Trophoblast cell (in vitro differentiated cells and primary cell): ENCODE measurements around the gene ABL1.

Experiments
- DNase-seq, 2 donors: peaks; one replicate each; pipeline ENCODE4 v3.0.0-alpha.2; 2016
- H2AFZ ChIP-seq: 2 replicates; pipeline ENCODE4 v1.6.1; 2013; ENCODE audit warnings: low read length, moderate library complexity, mild to moderate bottlenecking; ENCODE audit not compliant: insufficient read depth, poor library complexity
- H2AK5ac ChIP-seq: 2 replicates; pipeline ENCODE4 v1.6.1; 2013; ENCODE audit warnings: mild to moderate bottlenecking, low read length
- H2BK120ac ChIP-seq: 2 replicates; pipeline ENCODE4 v1.6.1; 2013; ENCODE audit warnings: low read length, mild to moderate bottlenecking, moderate library complexity; ENCODE audit not compliant: insufficient read depth, poor library complexity
- H2BK12ac ChIP-seq: 2 replicates; pipeline ENCODE4 v1.6.1; 2013; ENCODE audit warnings: mild to moderate bottlenecking, low read length, moderate library complexity
- H2BK5ac ChIP-seq: 2 replicates; pipeline ENCODE4 v1.6.1; 2013; ENCODE audit warnings: low read length, low read depth, moderate library complexity, mild to moderate bottlenecking; ENCODE audit not compliant: poor library complexity
- H3K14ac ChIP-seq: 2 replicates; pipeline ENCODE4 v1.6.1; 2013; ENCODE audit warnings: mild to moderate bottlenecking, low read length
- H3K18ac ChIP-seq: 2 replicates; pipeline ENCODE4 v1.6.1; 2013; ENCODE audit warnings: mild to moderate bottlenecking, low read length
- H3K23ac ChIP-seq: 2 replicates; pipeline ENCODE4 v1.6.1; 2013; ENCODE audit warnings: low read length
- H3K27ac ChIP-seq: 2 replicates; pipeline ENCODE4 v1.5.1; 2013; ENCODE audit warnings: low read depth, mild to moderate bottlenecking, inconsistent platforms, low read length, moderate library complexity
- H3K27me3 ChIP-seq: 2 replicates; pipeline ENCODE4 v1.6.1; 2013; ENCODE audit warnings: inconsistent platforms, mild to moderate bottlenecking, low read length, moderate library complexity; ENCODE audit not compliant: insufficient read depth
- H3K36me3 ChIP-seq, 2 experiments: 1 replicate in 1 of 2; 2 replicates in 1 of 2; pipeline ENCODE4 v1.6.1; 2013; ENCODE audit warnings: low read length in 2 of 2, mild to moderate bottlenecking in 2 of 2, moderate library complexity in 1 of 2; ENCODE audit not compliant: insufficient read depth in 2 of 2, control insufficient read depth in 1 of 2
- H3K4ac ChIP-seq: 2 replicates; pipeline ENCODE4 v1.6.1; 2013; ENCODE audit warnings: low read depth, mild to moderate bottlenecking, low read length, moderate library complexity
- H3K4me1 ChIP-seq, 2 experiments: 1 replicate in 1 of 2; 2 replicates in 1 of 2; pipeline ENCODE4 v1.6.1; 2013; ENCODE audit warnings: low read length in 2 of 2, mild to moderate bottlenecking in 2 of 2, moderate library complexity in 1 of 2; ENCODE audit not compliant: insufficient read depth in 2 of 2, control insufficient read depth in 1 of 2
- H3K4me2 ChIP-seq: 2 replicates; pipeline ENCODE4 v1.6.1; 2013; ENCODE audit warnings: inconsistent platforms, mild to moderate bottlenecking, low read length, moderate library complexity
- H3K4me3 ChIP-seq: 2 replicates; pipeline ENCODE4 v1.5.1; 2013; ENCODE audit warnings: mild to moderate bottlenecking, low read depth, low read length, inconsistent platforms
- H3K79me1 ChIP-seq: one replicate; pipeline ENCODE4 v1.6.1; 2013; ENCODE audit warnings: low read length
- H3K79me2 ChIP-seq: 2 replicates; pipeline ENCODE4 v1.6.1; 2013; ENCODE audit warnings: low read length, mild to moderate bottlenecking; ENCODE audit not compliant: control insufficient read depth, insufficient read depth, poor library complexity
- H3K9ac ChIP-seq: 2 replicates; pipeline ENCODE4 v1.6.1; 2013; ENCODE audit warnings: mild to moderate bottlenecking, low read length
- H3K9me3 ChIP-seq: 2 replicates; pipeline ENCODE4 v1.6.1; 2013; ENCODE audit warnings: low read depth, mild to moderate bottlenecking, control low read depth, inconsistent platforms, low read length; ENCODE audit not compliant: insufficient read depth
- H4K12ac ChIP-seq: 2 replicates; pipeline ENCODE4 v1.6.1; 2013; ENCODE audit warnings: low read depth, mild to moderate bottlenecking, low read length, moderate library complexity
- H4K8ac ChIP-seq: 2 replicates; pipeline ENCODE4 v1.6.1; 2013; ENCODE audit warnings: low read depth, mild to moderate bottlenecking, low read length, moderate library complexity
- H4K91ac ChIP-seq: one replicate; pipeline ENCODE4 v1.6.1; 2013; ENCODE audit warnings: low read depth, mild to moderate bottlenecking, low read length, moderate library complexity
- WGBS: extraction: QIAGEN DNeasy Blood & Tissue Kit; methylation state at CpG from one replicate; pipeline ENCODE4 v1.1.7; 2013; ENCODE audit warnings: missing lambda C conversion rate; ENCODE audit not compliant: insufficient read length, insufficient coverage; ENCODE audit errors: extremely low coverage; 5-methylcytosine and 5-hydroxymethylcytosine counted together

The ABL1 gene

DNA sequence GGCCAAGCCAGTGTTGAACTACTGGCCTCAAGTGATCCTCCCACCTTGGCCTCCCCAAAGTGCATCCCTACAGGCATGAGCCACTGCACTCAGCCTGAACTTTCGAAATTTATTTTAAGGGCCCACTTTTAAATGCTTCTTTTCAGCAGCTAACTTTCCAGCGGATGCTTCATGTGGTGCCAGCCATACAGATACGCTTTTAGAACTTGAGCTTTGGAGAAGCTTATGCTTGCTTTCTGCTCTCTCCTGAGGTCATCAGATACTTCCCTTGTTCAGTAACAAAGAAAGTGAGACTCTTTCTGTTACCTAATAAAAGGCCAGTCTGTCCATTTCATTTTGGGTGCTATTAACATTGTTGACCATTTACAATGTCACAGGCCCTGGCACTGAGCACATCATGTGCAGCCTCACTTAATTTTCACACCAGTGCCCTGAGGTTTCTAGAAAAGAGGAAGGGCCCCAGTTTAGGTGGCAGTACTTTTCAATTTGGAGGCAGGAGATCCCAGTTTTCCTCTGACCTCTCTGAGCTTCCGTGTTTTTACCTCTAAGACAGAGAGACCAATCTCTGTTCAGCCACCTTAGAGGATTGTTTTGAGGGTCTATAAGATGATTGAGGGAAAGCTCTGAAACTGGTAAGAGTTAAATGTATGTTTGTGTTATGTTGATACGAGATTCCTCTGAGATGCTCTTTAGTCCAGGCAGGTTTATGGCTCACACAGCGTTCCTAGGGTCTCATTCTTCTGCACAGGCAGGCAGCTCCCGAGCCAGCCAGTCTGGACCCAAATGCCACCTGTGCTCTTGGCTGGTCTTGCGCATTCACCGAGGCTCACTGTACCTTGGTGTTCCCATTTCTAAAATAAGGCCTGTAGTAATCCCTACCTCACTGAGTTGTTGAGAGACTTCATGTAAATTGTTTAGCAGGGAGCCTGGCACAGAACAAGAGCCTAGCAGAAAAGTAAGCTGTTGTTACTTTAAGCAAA, 4.4 kb downstream of the ABL1 start:
- no peak overlapping the region for H2AFZ ChIP-seq
- H3K4me2 ChIP-seq: no peak overlapping the region
- no peak overlapping the region for H4K91ac ChIP-seq
- H3K36me3 ChIP-seq: no peaks in the 10 kb centered on the region
- no peaks in the 10 kb centered on the region for H3K27me3 ChIP-seq
- no peak for DNase-seq
- peak overlapping the region; percentile 45 for H3K4ac ChIP-seq
- no peak overlapping the region for H4K8ac ChIP-seq
- no peak overlapping the region for H2BK120ac ChIP-seq
- no peak overlapping the region for H2BK5ac ChIP-seq
- H3K9ac ChIP-seq: no peak overlapping the region
- H3K4me3 ChIP-seq: no peak overlapping the region
- H2AK5ac ChIP-seq: no peak overlapping the region
- no peak overlapping the region for H3K18ac ChIP-seq
- H3K23ac ChIP-seq: no peak overlapping the region
- no CpG with 5 or more reads among the region's 9 CpGs for WGBS
- peaks cover 11% of the 10 kb centered on the region for H3K79me1 ChIP-seq
- H3K4me1 ChIP-seq: peaks cover 2 to 11% of the 10 kb centered on the region in 2 experiments
- H2BK12ac ChIP-seq: no peak overlapping the region
- no peak overlapping the region for H3K27ac ChIP-seq
- H3K14ac ChIP-seq: no peak overlapping the region
- no peak overlapping the region for H4K12ac ChIP-seq
- no peaks in the 10 kb centered on the region for H3K9me3 ChIP-seq
- peaks cover 13% of the 10 kb centered on the region for H3K79me2 ChIP-seq

DNA sequence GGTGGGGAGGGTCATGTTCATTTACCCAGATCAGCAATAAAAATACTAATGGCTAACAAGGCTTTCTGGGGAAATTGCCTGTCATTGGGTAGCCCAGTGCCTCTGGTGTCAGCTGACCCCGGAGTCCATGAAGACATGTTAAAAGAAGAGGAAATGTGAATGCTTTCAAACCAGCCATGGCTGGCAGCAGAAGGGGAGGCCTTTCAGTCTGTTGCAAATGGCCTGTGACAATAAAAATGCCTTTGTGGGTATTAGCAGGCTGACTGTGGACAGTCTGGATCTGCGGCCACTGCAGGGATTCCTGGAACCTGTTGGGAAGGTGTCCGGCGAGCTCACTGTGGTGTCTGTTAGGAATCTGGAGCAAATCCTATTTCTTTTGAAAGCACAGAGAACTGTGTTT, 7.5 kb downstream of the ABL1 start:
- no peak overlapping the region for H4K91ac ChIP-seq
- H3K4ac ChIP-seq: no peak overlapping the region
- peaks cover 3 to 10% of the 10 kb centered on the region in 2 experiments for H3K4me1 ChIP-seq
- H2BK5ac ChIP-seq: no peak overlapping the region
- H2AFZ ChIP-seq: no peak overlapping the region
- no peaks in the 10 kb centered on the region for H3K36me3 ChIP-seq
- H3K4me2 ChIP-seq: no peak overlapping the region
- no peaks in the 10 kb centered on the region for H3K27me3 ChIP-seq
- no peak for DNase-seq
- H3K4me3 ChIP-seq: no peak overlapping the region
- no peak overlapping the region for H2BK12ac ChIP-seq
- no peak overlapping the region for H4K12ac ChIP-seq
- peaks cover 3% of the 10 kb centered on the region for H3K79me2 ChIP-seq
- H3K79me1 ChIP-seq: no peaks in the 10 kb centered on the region
- no peak overlapping the region for H3K18ac ChIP-seq
- no peaks in the 10 kb centered on the region for H3K9me3 ChIP-seq
- no CpG with 5 or more reads among the region's 4 CpGs for WGBS
- no peak overlapping the region for H2AK5ac ChIP-seq
- H3K9ac ChIP-seq: no peak overlapping the region
- no peak overlapping the region for H3K27ac ChIP-seq
- no peak overlapping the region for H2BK120ac ChIP-seq
- H3K14ac ChIP-seq: no peak overlapping the region
- H4K8ac ChIP-seq: no peak overlapping the region
- no peak overlapping the region for H3K23ac ChIP-seq

DNA sequence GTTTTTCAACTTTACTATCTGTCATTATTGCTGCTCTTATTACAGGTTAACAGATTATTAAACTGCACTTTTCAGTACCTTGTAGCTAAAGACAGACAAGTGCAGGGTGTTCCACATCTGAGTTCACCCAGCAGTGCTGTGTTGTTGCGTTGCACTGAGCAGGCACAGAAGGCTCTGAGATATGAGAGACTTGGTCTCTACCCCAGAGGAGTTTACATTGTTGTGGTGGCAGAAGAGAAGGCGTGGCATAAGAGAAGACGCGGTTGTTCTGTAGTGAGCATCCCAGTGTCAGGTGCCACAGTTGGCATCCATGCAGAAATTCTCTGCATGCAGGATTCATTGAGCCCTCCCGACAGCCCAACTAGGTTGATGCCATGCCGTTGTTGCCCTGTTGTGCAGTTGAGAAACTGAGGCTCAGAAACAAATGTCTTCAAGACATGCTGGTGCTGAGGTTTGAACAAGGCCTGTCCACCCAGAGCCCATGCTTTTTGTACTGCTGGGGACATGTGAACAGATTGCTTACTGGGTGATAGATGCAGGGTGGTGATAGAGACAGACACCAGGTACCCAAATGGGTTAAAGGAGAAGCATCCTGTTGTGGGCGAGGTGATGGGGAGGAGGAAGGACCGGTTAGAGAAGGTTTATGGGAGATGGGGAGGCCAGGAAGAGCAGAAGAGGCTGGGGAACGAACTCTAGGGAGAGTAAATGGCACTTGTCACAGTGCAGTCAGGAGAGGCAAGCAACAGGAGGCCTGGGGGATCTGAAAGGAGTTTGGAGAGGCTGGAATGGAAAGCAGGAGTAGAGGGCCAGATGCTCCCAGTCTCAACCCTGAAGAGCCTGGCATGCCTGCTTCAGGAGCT, 8.2 kb downstream of the ABL1 start:
- H3K23ac ChIP-seq: no peak overlapping the region
- DNase-seq: no peak
- H3K4me2 ChIP-seq: no peak overlapping the region
- no peak overlapping the region for H2BK120ac ChIP-seq
- whole genome bisulfite sequencing: no CpG with 5 or more reads among the region's 9 CpGs
- H4K12ac ChIP-seq: no peak overlapping the region
- peaks cover 8 to 12% of the 10 kb centered on the region in 2 experiments for H3K4me1 ChIP-seq
- no peak overlapping the region for H2BK5ac ChIP-seq
- peak overlapping the region; percentile 32 for H3K4ac ChIP-seq
- no peak overlapping the region for H2BK12ac ChIP-seq
- H2AFZ ChIP-seq: no peak overlapping the region
- no peaks in the 10 kb centered on the region for H3K27me3 ChIP-seq
- no peak overlapping the region for H3K4me3 ChIP-seq
- no peak overlapping the region for H3K27ac ChIP-seq
- H4K8ac ChIP-seq: no peak overlapping the region
- no peak overlapping the region for H3K18ac ChIP-seq
- H3K14ac ChIP-seq: no peak overlapping the region
- H3K9ac ChIP-seq: no peak overlapping the region
- H4K91ac ChIP-seq: no peak overlapping the region
- H3K36me3 ChIP-seq: no peaks in the 10 kb centered on the region
- no peaks in the 10 kb centered on the region for H3K9me3 ChIP-seq
- no peaks in the 10 kb centered on the region for H3K79me1 ChIP-seq
- peaks cover 5% of the 10 kb centered on the region for H3K79me2 ChIP-seq
- no peak overlapping the region for H2AK5ac ChIP-seq

DNA sequence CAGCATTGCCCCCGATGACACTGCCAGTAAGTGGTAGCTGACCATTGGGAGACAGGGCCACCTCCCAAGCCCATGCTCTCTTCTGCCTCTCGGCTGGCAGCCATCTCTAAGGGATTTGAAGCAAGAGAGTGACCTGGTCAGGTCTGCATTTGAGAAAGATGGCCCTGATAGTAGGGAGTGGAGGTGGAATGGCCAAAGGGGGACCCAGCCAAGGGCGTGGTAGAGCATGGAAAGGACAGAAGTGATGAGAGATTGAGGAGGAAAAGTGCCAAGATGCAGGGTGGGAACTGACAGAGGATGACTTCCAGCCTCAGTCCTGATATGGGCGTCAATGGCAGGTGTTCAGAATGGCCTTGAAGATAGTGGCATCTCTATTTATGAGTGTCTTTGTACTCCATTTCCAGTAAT, 9.0 kb downstream of the ABL1 start:
- Histone ChIP-seq H4K12ac (no peak overlapping the region), H3K4me2 (no peak overlapping the region), H2BK5ac (no peak overlapping the region), H2AK5ac (no peak overlapping the region), H3K4me3 (no peak overlapping the region), H4K91ac (no peak overlapping the region), H2BK120ac (no peak overlapping the region), H2AFZ (no peak overlapping the region), H3K4me1 (peaks cover 8 to 12% of the 10 kb centered on the region in 2 experiments), H3K9me3 (no peaks in the 10 kb centered on the region), H3K27ac (no peak overlapping the region), H4K8ac (no peak overlapping the region), H3K23ac (no peak overlapping the region), H3K9ac (no peak overlapping the region), H3K79me1 (no peaks in the 10 kb centered on the region), H3K79me2 (peaks cover 6% of the 10 kb centered on the region), H3K36me3 (no peaks in the 10 kb centered on the region), H3K27me3 (no peaks in the 10 kb centered on the region), H2BK12ac (no peak overlapping the region), H3K4ac (peak overlapping the region; percentile 5), H3K14ac (no peak overlapping the region), H3K18ac (no peak overlapping the region)
- no CpG with 5 or more reads among the region's 4 CpGs for WGBS
- DNase-seq: no peak
